Choroid plexus epithelial cell (primary cell): ENCODE data around the gene MYCBPAP.
A peak's percentile ranks its signal among the peaks of the same experiment; 100 is the strongest.

Source experiments
- DNase-seq: peaks from one replicate; pipeline ENCODE4 v3.0.0-alpha.2; 2010; ENCODE audit warnings: low read depth
- H3K4me3 ChIP-seq: 2 replicates; pipeline ENCODE4 v1.5.1; 2011; ENCODE audit warnings: low read depth, mild to moderate bottlenecking, control low read depth, low read length, moderate library complexity
- CTCF ChIP-seq: conservative IDR thresholded peaks from 2 replicates; pipeline ENCODE4 v1.5.1; 2011; ENCODE audit warnings: low read depth, mild to moderate bottlenecking, control low read depth, inconsistent platforms, low read length, moderate library complexity

The MYCBPAP gene

GRCh38 chr17:50467855-50468303 is 40.4 kb upstream of the MYCBPAP start:
- H3K4me3 ChIP-seq = no peak overlapping the region
- no peak for TF ChIP-seq CTCF
- no peak for DNase-seq

- no peak for TF ChIP-seq CTCF
- peak within 1 kb of the TSS; percentile 35 for H3K4me3 ChIP-seq
These were observed 39.7 kb upstream of the MYCBPAP start, which contains the start of gene CHAD for GRCh38 chr17:50468304-50469207. Gene CHAD (minus strand): TSS chr17:50468880. CDS start chr17:50468813, 67 bp downstream.

GRCh38 chr17:50469208-50469605 is 39.0 kb upstream of the MYCBPAP start:
- peak; percentile 14 for DNase-seq
- no peak for TF ChIP-seq CTCF
- peak overlapping the region; percentile 35 for H3K4me3 ChIP-seq

More at GRCh38 chr17:50468304-50469207, 39.7 kb upstream of the MYCBPAP start, which contains the start of gene CHAD:
- no peak for DNase-seq

- no peak overlapping the region for H3K4me3 ChIP-seq
- DNase-seq = no peak
- TF ChIP-seq CTCF = no peak
These were observed 38.5 kb upstream of the MYCBPAP start for GRCh38 chr17:50469671-50470305.

GRCh38 chr17:50470426-50470825 is 37.8 kb upstream of the MYCBPAP start:
- no peak overlapping the region for H3K4me3 ChIP-seq
- DNase-seq = no peak
- no peak for TF ChIP-seq CTCF

GRCh38 chr17:50471009-50471905 is 37.0 kb upstream of the MYCBPAP start:
- no peak for TF ChIP-seq CTCF
- no peak for DNase-seq
- no peak overlapping the region for H3K4me3 ChIP-seq
